Right lung (tissue), 5 donors: ENCODE data around the gene SPON1. TPM values are rescaled to one million over a fixed set of nuclear protein-coding genes. Genes with fewer than 3 reads are reported as not detected.

Experiments used
- DNase-seq, 2 donors: peaks; one replicate each; pipeline ENCODE4 v3.0.0-alpha.2; 2013
- polyA plus RNA-seq, 5 donors: library from polyadenylated mRNA; unstranded; fragments of 120-200 nt; gene quantifications; one replicate each; pipeline versions ENCODE4 v1.2.1 to v1.2.3, GENCODE V29; 2013; ENCODE audit warnings: inconsistent platforms in 1 of 5, low replicate concordance in 1 of 5; ENCODE audit not compliant: insufficient read length in 5 of 5, insufficient read depth in 1 of 5

Gene SPON1
- polyA plus RNA-seq, 5 donors: 79.0 to 120 (median 95.6) TPM

GRCh38 chr11:14184028-14184940 lies 221.8 kb downstream of the SPON1 start:
- no peak for DNase-seq

- DNase-seq: no peak
These were observed 222.9 kb downstream of the SPON1 start for GRCh38 chr11:14185461-14185860.

- DNase-seq: no peak
These were observed 223.7 kb downstream of the SPON1 start for GRCh38 chr11:14186046-14186775.

- peak; percentile 72 to 80 for DNase-seq
These were observed 227.4 kb downstream of the SPON1 start for GRCh38 chr11:14189874-14190273.

GRCh38 chr11:14190992-14191778 lies 228.7 kb downstream of the SPON1 start:
- DNase-seq: peak; percentile 61 to 62

GRCh38 chr11:14193644-14194043 lies 231.1 kb downstream of the SPON1 start:
- DNase-seq: no peak

- no peak for DNase-seq
These were observed 240.0 kb downstream of the SPON1 start for GRCh38 chr11:14202251-14203196.

- DNase-seq: no peak
These were observed 240.8 kb downstream of the SPON1 start for GRCh38 chr11:14203321-14203720.

GRCh38 chr11:14212986-14213385 lies 250.5 kb downstream of the SPON1 start:
- no peak for DNase-seq

- DNase-seq: no peak
These were observed 256.2 kb downstream of the SPON1 start for GRCh38 chr11:14218728-14219127.

GRCh38 chr11:14223636-14224288 lies 261.2 kb downstream of the SPON1 start:
- peak; percentile 10 to 19 for DNase-seq

- no peak for DNase-seq
These were observed 261.9 kb downstream of the SPON1 start for GRCh38 chr11:14224395-14224794.

- DNase-seq: no peak
These were observed 263.1 kb downstream of the SPON1 start for GRCh38 chr11:14225666-14226065.

GRCh38 chr11:14228356-14228755 lies 265.8 kb downstream of the SPON1 start:
- no peak for DNase-seq

GRCh38 chr11:14229472-14229871 lies 266.9 kb downstream of the SPON1 start:
- DNase-seq: no peak

- DNase-seq: no peak
These were observed 267.9 kb downstream of the SPON1 start for GRCh38 chr11:14230407-14230806.

- DNase-seq: no peak
These were observed 270.1 kb downstream of the SPON1 start for GRCh38 chr11:14232652-14233051.

GRCh38 chr11:14234446-14234845 lies 271.9 kb downstream of the SPON1 start:
- DNase-seq: no peak

- DNase-seq: no peak
These were observed 273.2 kb downstream of the SPON1 start for GRCh38 chr11:14235701-14236100.

GRCh38 chr11:14237444-14237961 lies 275.0 kb downstream of the SPON1 start:
- no peak for DNase-seq
